HTERT RPE-1 (cell line): ENCODE results near the gene ZNF302.
"Not testable (repeated sequence)": the region's sequence is repeated elsewhere in the genome, so short reads cannot be mapped to it uniquely, and the experiment has no call there.

Source experiments
- in situ Hi-C: fragments of 300-500 bp; cut with MboI; formaldehyde crosslinking; loops from 4 replicates; pipeline ENCODE4 v1.14.3; 2020; ENCODE audit warnings: low sequenced_read_pairs

Gene ZNF302

GRCh38 chr19:34671972-34672371 is 5.5 kb upstream of the ZNF302 start:
- in situ Hi-C loops, result no loop called here

- in situ Hi-C loops, result no loop called here
These were observed 3.9 kb upstream of the ZNF302 start for GRCh38 chr19:34673590-34673989.

GRCh38 chr19:34675250-34675649 is 2.2 kb upstream of the ZNF302 start:
- in situ Hi-C loops, result no loop called here

- in situ Hi-C loops, result no loop called here
These were observed 1.6 kb upstream of the ZNF302 start for GRCh38 chr19:34675919-34676318.

GRCh38 chr19:34676697-34677385 is 637 bp upstream of the ZNF302 start, which contains the start of gene SCGB2B2:
SCGB2B2 (minus strand) TSS chr19:34677159; CDS start chr19:34594563, 82,596 bp downstream.
- in situ Hi-C loops, result no loop called here

- in situ Hi-C loops, result no loop called here
These were observed 571 bp downstream of the ZNF302 start for GRCh38 chr19:34678085-34678412.

GRCh38 chr19:34678421-34678820 is 943 bp downstream of the ZNF302 start:
- in situ Hi-C loops, result no loop called here

GRCh38 chr19:34681478-34681877 is 4.0 kb downstream of the ZNF302 start:
- in situ Hi-C loops, result no loop called here

- in situ Hi-C loops, result not testable (repeated sequence)
These were observed 7.8 kb downstream of the ZNF302 start for GRCh38 chr19:34685266-34685665.

- in situ Hi-C loops, result no loop called here
These were observed 9.0 kb downstream of the ZNF302 start for GRCh38 chr19:34686455-34686854.

- in situ Hi-C loops, result no loop called here
These were observed 9.9 kb downstream of the ZNF302 start for GRCh38 chr19:34687348-34687747.

GRCh38 chr19:34688592-34688991 is 11.1 kb downstream of the ZNF302 start:
- in situ Hi-C loops, result no loop called here

- in situ Hi-C loops, result no loop called here
These were observed 12.9 kb downstream of the ZNF302 start for GRCh38 chr19:34690372-34690771.

GRCh38 chr19:34692549-34692948 is 15.1 kb downstream of the ZNF302 start:
- in situ Hi-C loops, result no loop called here

GRCh38 chr19:34707661-34708060 is 30.2 kb downstream of the ZNF302 start:
- in situ Hi-C loops, result no loop called here

- in situ Hi-C loops, result no loop called here
These were observed 34.4 kb downstream of the ZNF302 start for GRCh38 chr19:34711890-34712289.

GRCh38 chr19:34712395-34713261 is 35.1 kb downstream of the ZNF302 start:
- in situ Hi-C loops, result no loop called here

GRCh38 chr19:34713262-34713637 is 35.8 kb downstream of the ZNF302 start:
- in situ Hi-C loops, result no loop called here

GRCh38 chr19:34715357-34715756 is 37.9 kb downstream of the ZNF302 start:
- in situ Hi-C loops, result no loop called here

GRCh38 chr19:34722353-34722752 is 44.9 kb downstream of the ZNF302 start:
- in situ Hi-C loops, result no loop called here

GRCh38 chr19:34725400-34725799 is 47.9 kb downstream of the ZNF302 start:
- in situ Hi-C loops, result no loop called here
